Measurements from ENCODE around the gene ADGRD2. TPM values are rescaled to one million over a fixed set of nuclear protein-coding genes. Genes with fewer than 3 reads are reported as not detected.

ADGRD2 gene
- total RNA-seq, 4 donors from 2014 or later = not detected

- WGBS, 2 donors = 62 to 68% methylated on average over 15 of the region's 15 CpGs
- DNase-seq (ENCODE audit: low spot score in 2 of 2) = no peak
- Histone ChIP-seq H3K27ac (no peak overlapping the region), H3K27me3 (peaks cover 0 to 31% of the 10 kb centered on the region in 2 donors), H3K36me3 (no peaks in the 10 kb centered on the region), H3K9me3 (peaks cover 0 to 7% (median 0%) of the 10 kb centered on the region in 4 donors), H3K4me1 (peaks cover 0 to 11% (median 0%) of the 10 kb centered on the region in 4 donors), H3K4me3 (no peak overlapping the region)
- TF ChIP-seq EP300 (IDR thresholded peaks at IDR 0.05) = no peak
- TF ChIP-seq POLR2A (IDR thresholded peaks at IDR 0.05) = no peak
- TF ChIP-seq, protein P1, sequence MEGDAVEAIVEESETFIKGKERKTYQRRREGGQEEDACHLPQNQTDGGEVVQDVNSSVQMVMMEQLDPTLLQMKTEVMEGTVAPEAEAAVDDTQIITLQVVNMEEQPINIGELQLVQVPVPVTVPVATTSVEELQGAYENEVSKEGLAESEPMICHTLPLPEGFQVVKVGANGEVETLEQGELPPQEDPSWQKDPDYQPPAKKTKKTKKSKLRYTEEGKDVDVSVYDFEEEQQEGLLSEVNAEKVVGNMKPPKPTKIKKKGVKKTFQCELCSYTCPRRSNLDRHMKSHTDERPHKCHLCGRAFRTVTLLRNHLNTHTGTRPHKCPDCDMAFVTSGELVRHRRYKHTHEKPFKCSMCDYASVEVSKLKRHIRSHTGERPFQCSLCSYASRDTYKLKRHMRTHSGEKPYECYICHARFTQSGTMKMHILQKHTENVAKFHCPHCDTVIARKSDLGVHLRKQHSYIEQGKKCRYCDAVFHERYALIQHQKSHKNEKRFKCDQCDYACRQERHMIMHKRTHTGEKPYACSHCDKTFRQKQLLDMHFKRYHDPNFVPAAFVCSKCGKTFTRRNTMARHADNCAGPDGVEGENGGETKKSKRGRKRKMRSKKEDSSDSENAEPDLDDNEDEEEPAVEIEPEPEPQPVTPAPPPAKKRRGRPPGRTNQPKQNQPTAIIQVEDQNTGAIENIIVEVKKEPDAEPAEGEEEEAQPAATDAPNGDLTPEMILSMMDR (IDR thresholded peaks at IDR 0.05) = no peak
Measured at GRCh38 chr9:124456341-124457078, 6.3 kb downstream of the ADGRD2 start.

GRCh38 chr9:124457079-124457886, 7.0 kb downstream of the ADGRD2 start:
- H3K27ac ChIP-seq = no peak overlapping the region
- H3K36me3 ChIP-seq = no peaks in the 10 kb centered on the region
- WGBS, 2 donors = 77 to 82% methylated on average over 17 to 18 of the region's 18 CpGs
- TF ChIP-seq, protein P1 (IDR thresholded peaks at IDR 0.05) = no peak
- TF ChIP-seq POLR2A (IDR thresholded peaks at IDR 0.05) (no peak), EP300 (IDR thresholded peaks at IDR 0.05) (no peak)
- no peak overlapping the region for H3K4me3 ChIP-seq
- H3K4me1 ChIP-seq = peaks cover 0 to 11% (median 0%) of the 10 kb centered on the region in 4 donors
- no peak for DNase-seq (ENCODE audit: low spot score in 2 of 2)
- peaks cover 0 to 10% (median 0%) of the 10 kb centered on the region in 4 donors for H3K9me3 ChIP-seq
- peaks cover 0 to 23% of the 10 kb centered on the region in 2 donors for H3K27me3 ChIP-seq

DNA sequence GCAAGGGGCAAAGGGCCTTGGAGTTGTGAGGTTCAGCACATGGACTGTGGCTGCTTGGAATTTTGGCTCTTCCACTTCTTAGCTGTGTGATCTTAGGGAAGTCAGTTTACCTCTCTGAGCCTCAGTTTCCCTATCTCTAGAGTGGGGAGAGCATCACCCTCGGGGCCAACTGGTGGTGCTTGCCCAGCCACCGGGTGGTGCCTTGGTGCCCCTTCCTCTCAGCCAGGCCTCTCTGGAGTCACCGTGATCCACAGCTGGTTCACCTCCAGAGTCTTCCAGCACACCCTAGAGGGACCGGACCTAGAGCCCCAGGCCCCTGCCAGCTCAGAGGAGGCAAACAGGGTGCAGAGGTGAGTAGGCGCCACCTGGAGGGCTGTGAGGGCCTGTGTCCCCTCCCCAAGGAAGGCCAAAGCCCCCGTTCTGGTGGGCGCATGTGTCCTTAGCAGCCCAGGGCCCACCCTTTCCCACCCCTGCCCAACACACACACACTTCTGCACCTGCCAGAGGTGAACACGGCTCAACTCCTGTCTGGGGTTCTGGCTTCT, 7.7 kb downstream of the ADGRD2 start:
- peaks cover 0 to 16% of the 10 kb centered on the region in 2 donors for H3K27me3 ChIP-seq
- no peak for DNase-seq (ENCODE audit: low spot score in 2 of 2)
- peaks cover 0 to 10% (median 0%) of the 10 kb centered on the region in 4 donors for H3K9me3 ChIP-seq
- no peaks in the 10 kb centered on the region for H3K36me3 ChIP-seq
- WGBS, 2 donors = 70 to 76% methylated on average over 6 to 8 of the region's 8 CpGs
- peaks cover 0 to 9% (median 0%) of the 10 kb centered on the region in 4 donors for H3K4me1 ChIP-seq
- TF ChIP-seq EP300 (IDR thresholded peaks at IDR 0.05) (no peak), POLR2A (IDR thresholded peaks at IDR 0.05) (no peak)
- TF ChIP-seq, protein P1 (IDR thresholded peaks at IDR 0.05) = no peak
- no peak overlapping the region for H3K4me3 ChIP-seq
- H3K27ac ChIP-seq = no peak overlapping the region

GRCh38 chr9:124458441-124458840, 8.2 kb downstream of the ADGRD2 start:
- H3K4me3 ChIP-seq = no peak overlapping the region
- no peak overlapping the region for H3K27ac ChIP-seq
- no peaks in the 10 kb centered on the region for H3K36me3 ChIP-seq
- WGBS, 2 donors = 84 to 85% methylated on average over 9 of the region's 9 CpGs
- H3K27me3 ChIP-seq = peaks cover 0 to 14% of the 10 kb centered on the region in 2 donors
- peaks cover 0 to 12% (median 0%) of the 10 kb centered on the region in 4 donors for H3K9me3 ChIP-seq
- H3K4me1 ChIP-seq = peaks cover 0 to 4% (median 0%) of the 10 kb centered on the region in 4 donors
- TF ChIP-seq POLR2A (IDR thresholded peaks at IDR 0.05) = no peak
- no peak for TF ChIP-seq EP300 (IDR thresholded peaks at IDR 0.05)
- TF ChIP-seq, protein P1 (IDR thresholded peaks at IDR 0.05) = no peak
- DNase-seq (ENCODE audit: low spot score in 2 of 2) = no peak

All from tibial nerve (tissue), 4 donors.